ENCODE measurements around the gene ZNF316.

Gene ZNF316

DNA sequence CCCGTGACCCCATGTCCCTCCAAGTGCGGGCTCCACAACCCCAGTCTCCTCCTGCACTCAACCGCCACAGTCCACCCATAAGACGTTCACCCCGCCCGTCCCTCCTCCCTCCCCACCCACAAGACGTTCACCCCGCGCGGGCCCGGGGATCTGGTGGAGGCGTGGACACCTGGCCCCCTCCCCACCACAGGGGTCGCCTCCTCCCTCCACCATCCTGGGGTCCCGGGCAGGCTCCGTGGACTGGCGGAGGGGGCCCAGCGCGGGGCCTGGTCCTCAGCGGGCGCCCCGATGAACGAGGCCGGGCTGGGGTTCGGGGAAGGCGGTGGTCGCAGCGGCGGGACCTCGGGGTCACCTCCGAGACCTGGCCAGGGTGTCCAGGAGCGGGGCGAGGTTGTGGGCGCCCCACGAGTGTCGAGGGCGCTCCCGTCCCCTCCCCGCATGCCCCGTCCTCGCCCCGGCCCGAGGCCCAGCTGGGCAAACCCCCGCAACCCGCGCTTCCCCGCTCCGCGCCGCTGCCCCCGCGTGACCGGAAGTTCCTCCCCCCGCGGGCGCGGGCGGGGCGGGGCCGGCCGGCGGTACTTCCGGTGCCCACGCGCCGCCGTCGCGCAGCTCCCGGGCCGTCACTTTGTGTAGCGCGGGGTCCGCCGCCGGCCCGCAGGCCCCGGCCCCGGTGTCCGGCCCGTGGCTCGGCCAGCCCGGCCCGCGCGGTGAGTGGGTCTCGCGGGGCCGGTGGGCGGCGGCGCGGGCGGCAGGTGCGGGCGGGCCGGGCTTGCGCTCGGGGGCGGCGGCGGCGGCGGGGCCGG, at the start of gene ZNF316:
Gene ZNF316, plus strand, starts transcription at position 578 of the 803 bp plus-strand sequence. CDS start 5,092 bp downstream, outside the sequence.
- no peak for TF ChIP-seq CTCF (IDR thresholded peaks at IDR 0.05; ENCODE audit: unreplicated experiment in 3 of 3)
- Mint-ChIP-seq H3K27me3 (ENCODE audit: low read depth) (no peaks in the 10 kb centered on the region), H3K4me3 (peak within 1 kb of the TSS; percentile 85 to 87 (median 87)), H3K27ac (peak within 1 kb of the TSS in 2 of 3 experiments; percentile 12 to 38), H3K9me3 (no peaks in the 10 kb centered on the region), H3K4me1 (peaks cover 16% of the 10 kb centered on the region), H3K36me3 (ENCODE audit: low read depth) (peaks cover 32% of the 10 kb centered on the region)

DNA sequence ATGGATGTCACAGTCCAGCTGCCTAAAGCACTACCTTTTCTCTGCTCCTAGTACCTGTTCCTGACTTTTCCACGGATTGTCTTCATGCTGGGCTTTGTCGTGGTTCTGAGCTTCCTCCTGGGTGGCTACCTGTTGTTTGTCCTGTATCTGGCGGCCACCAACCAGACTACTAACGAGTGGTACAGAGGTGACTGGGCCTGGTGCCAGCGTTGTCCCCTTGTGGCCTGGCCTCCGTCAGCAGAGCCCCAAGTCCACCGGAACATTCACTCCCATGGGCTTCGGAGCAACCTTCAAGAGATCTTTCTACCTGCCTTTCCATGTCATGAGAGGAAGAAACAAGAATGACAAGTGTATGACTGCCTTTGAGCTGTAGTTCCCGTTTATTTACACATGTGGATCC, 48.6 kb upstream of the ZNF316 start:
- peak overlapping the region; percentile 84 to 86 (median 86) for H3K4me3 Mint-ChIP-seq
- H3K4me1 Mint-ChIP-seq: peaks cover 5% of the 10 kb centered on the region
- no peaks in the 10 kb centered on the region for H3K27me3 Mint-ChIP-seq (ENCODE audit: low read depth)
- no peak for TF ChIP-seq CTCF (IDR thresholded peaks at IDR 0.05; ENCODE audit: unreplicated experiment in 3 of 3)
- H3K36me3 Mint-ChIP-seq (ENCODE audit: low read depth): peaks cover 53% of the 10 kb centered on the region
- H3K9me3 Mint-ChIP-seq: no peaks in the 10 kb centered on the region
- H3K27ac Mint-ChIP-seq: peak overlapping the region in 1 of 3 experiments; percentile 22

GRCh38 chr7:6589151-6589828, 47.8 kb upstream of the ZNF316 start:
- Mint-ChIP-seq H3K9me3 (no peaks in the 10 kb centered on the region), H3K27me3 (ENCODE audit: low read depth) (no peaks in the 10 kb centered on the region), H3K4me1 (peaks cover 5% of the 10 kb centered on the region), H3K27ac (peak overlapping the region in 2 of 3 experiments; percentile 78 to 80), H3K4me3 (peak overlapping the region; percentile 84 to 86 (median 86)), H3K36me3 (ENCODE audit: low read depth) (peaks cover 52% of the 10 kb centered on the region)
- no peak for TF ChIP-seq CTCF (IDR thresholded peaks at IDR 0.05; ENCODE audit: unreplicated experiment in 3 of 3)

GRCh38 chr7:6589829-6590644, 47.1 kb upstream of the ZNF316 start, which contains the start of gene INTS15:
Gene INTS15, plus strand, starts transcription at chr7:6590021. Its CDS starts 263 bp downstream, at chr7:6590284.
- Mint-ChIP-seq H3K9me3 (no peaks in the 10 kb centered on the region), H3K4me1 (peaks cover 5% of the 10 kb centered on the region), H3K27me3 (ENCODE audit: low read depth) (no peaks in the 10 kb centered on the region), H3K36me3 (ENCODE audit: low read depth) (peaks cover 49% of the 10 kb centered on the region), H3K27ac (peak within 1 kb of the TSS; percentile 79 to 96 (median 91)), H3K4me3 (peak within 1 kb of the TSS; percentile 95)
- peak; percentile 67 to 77 (median 72) for TF ChIP-seq CTCF (IDR thresholded peaks at IDR 0.05; ENCODE audit: unreplicated experiment in 3 of 3)

DNA sequence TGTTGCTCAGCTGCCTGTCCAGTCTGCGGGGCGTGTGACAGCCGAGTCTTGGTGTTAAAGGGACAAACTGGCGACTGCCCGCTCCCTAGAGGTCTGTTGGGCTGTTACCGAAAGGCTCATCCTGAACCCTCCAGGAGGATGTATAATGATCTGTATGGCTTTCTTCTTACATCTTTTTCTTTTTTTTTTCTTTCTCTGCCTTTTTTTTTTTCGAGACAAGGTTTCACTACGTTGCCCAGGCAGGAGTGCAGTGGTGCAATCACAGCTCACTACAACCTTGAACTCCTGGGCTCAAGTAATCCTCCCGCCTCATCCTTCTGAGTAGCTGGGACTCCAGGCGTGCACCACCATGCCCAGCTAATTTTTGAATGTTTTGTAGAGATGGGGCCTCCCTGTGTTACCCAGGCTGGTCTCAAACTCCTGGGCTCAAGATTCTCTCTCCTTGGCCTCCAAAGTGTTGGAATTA, 46.4 kb upstream of the ZNF316 start:
- Mint-ChIP-seq H3K9me3 (no peaks in the 10 kb centered on the region), H3K36me3 (ENCODE audit: low read depth) (peaks cover 53% of the 10 kb centered on the region), H3K27ac (peak overlapping the region; percentile 79 to 96 (median 91)), H3K4me3 (peak overlapping the region; percentile 95), H3K4me1 (peaks cover 5% of the 10 kb centered on the region), H3K27me3 (ENCODE audit: low read depth) (no peaks in the 10 kb centered on the region)
- TF ChIP-seq CTCF (IDR thresholded peaks at IDR 0.05; ENCODE audit: unreplicated experiment in 3 of 3): no peak

All from nephron (organoid).